HG02610 (cell line): ENCODE results near the gene FAM13C.
"Not testable (repeated sequence)": the region's sequence is repeated elsewhere in the genome, so short reads cannot be mapped to it uniquely, and the experiment has no call there.

Source experiments
- ATAC-seq: cut with Tn5 transposase; IDR thresholded peaks from one replicate; pipeline ENCODE4 v1.9.1; 2021; ENCODE audit warnings: mild to moderate bottlenecking, moderate library complexity; ENCODE audit not compliant: unreplicated experiment

FAM13C gene

GRCh38 chr10:59239108-59239507, 123.2 kb downstream of the FAM13C start:
- ATAC-seq, result not testable (repeated sequence)

- no peak for ATAC-seq
These were observed 124.6 kb downstream of the FAM13C start for GRCh38 chr10:59237775-59238174.

- ATAC-seq, result no peak
These were observed 126.2 kb downstream of the FAM13C start for GRCh38 chr10:59236064-59236697.

GRCh38 chr10:59234816-59235429, 127.4 kb downstream of the FAM13C start:
- no peak for ATAC-seq

GRCh38 chr10:59234194-59234593, 128.2 kb downstream of the FAM13C start:
- ATAC-seq, result no peak

GRCh38 chr10:59229441-59229840, 132.9 kb downstream of the FAM13C start:
- ATAC-seq, result no peak

GRCh38 chr10:59227136-59227673, 135.1 kb downstream of the FAM13C start:
- no peak for ATAC-seq

GRCh38 chr10:59225211-59225610, 137.1 kb downstream of the FAM13C start:
- ATAC-seq, result no peak

GRCh38 chr10:59223597-59223996, 138.8 kb downstream of the FAM13C start:
- not testable (repeated sequence) for ATAC-seq

GRCh38 chr10:59222788-59223187, 139.6 kb downstream of the FAM13C start:
- ATAC-seq, result no peak

- no peak for ATAC-seq
These were observed 146.0 kb downstream of the FAM13C start for GRCh38 chr10:59216178-59216869.

GRCh38 chr10:59214160-59214559, 148.2 kb downstream of the FAM13C start:
- ATAC-seq, result no peak

GRCh38 chr10:59212301-59212798, 150.0 kb downstream of the FAM13C start:
- ATAC-seq, result no peak

GRCh38 chr10:59206204-59206720, 156.1 kb downstream of the FAM13C start:
- no peak for ATAC-seq
